ENCODE measurements around the gene KAZN. TPM values are rescaled to one million over a fixed set of nuclear protein-coding genes. Genes with fewer than 3 reads are reported as not detected.
A peak's percentile ranks its signal among the peaks of the same experiment; 100 is the strongest.

KAZN gene
- polyA plus RNA-seq, 2 donors, result 29.3 to 32.0 TPM

- 57 to 62% methylated on average over 4 of the region's 4 CpGs for WGBS, 2 donors
- Histone ChIP-seq H3K27ac (ENCODE audit: low read depth in 2 of 2, low read length in 1 of 2) (no peak overlapping the region), H3K36me3 (ENCODE audit: control insufficient read depth in 2 of 2, insufficient read depth in 2 of 2, low read length in 1 of 2) (no peaks in the 10 kb centered on the region), H3K9me3 (ENCODE audit: control insufficient read depth in 2 of 2, insufficient read depth in 1 of 2, low read depth in 1 of 2, low read length in 1 of 2) (no peaks in the 10 kb centered on the region), H3K4me1 (ENCODE audit: control insufficient read depth in 2 of 2, insufficient read depth in 2 of 2, low read length in 1 of 2) (peaks cover 0 to 3% of the 10 kb centered on the region in 2 donors), H3K4me3 (ENCODE audit: low read depth in 1 of 2, low read length in 2 of 2) (no peak overlapping the region), H3K27me3 (ENCODE audit: control insufficient read depth in 1 of 2, insufficient read depth in 2 of 2, low read length in 2 of 2) (no peaks in the 10 kb centered on the region)
Measured at GRCh38 chr1:15146971-15147376, 548.5 kb downstream of the KAZN start.

GRCh38 chr1:15148004-15148403, 549.5 kb downstream of the KAZN start:
- Histone ChIP-seq H3K9me3 (ENCODE audit: control insufficient read depth in 2 of 2, insufficient read depth in 1 of 2, low read depth in 1 of 2, low read length in 1 of 2) (no peaks in the 10 kb centered on the region), H3K4me1 (ENCODE audit: control insufficient read depth in 2 of 2, insufficient read depth in 2 of 2, low read length in 1 of 2) (peaks cover 0 to 3% of the 10 kb centered on the region in 2 donors), H3K4me3 (ENCODE audit: low read depth in 1 of 2, low read length in 2 of 2) (no peak overlapping the region), H3K27ac (ENCODE audit: low read depth in 2 of 2, low read length in 1 of 2) (peak overlapping the region in 1 of 2 donors; percentile 61), H3K27me3 (ENCODE audit: control insufficient read depth in 1 of 2, insufficient read depth in 2 of 2, low read length in 2 of 2) (no peaks in the 10 kb centered on the region), H3K36me3 (ENCODE audit: control insufficient read depth in 2 of 2, insufficient read depth in 2 of 2, low read length in 1 of 2) (no peaks in the 10 kb centered on the region)
- 81 to 84% methylated on average over 6 of the region's 6 CpGs for WGBS, 2 donors

- H3K9me3 ChIP-seq (ENCODE audit: control insufficient read depth in 2 of 2, insufficient read depth in 1 of 2, low read depth in 1 of 2, low read length in 1 of 2), result no peaks in the 10 kb centered on the region
- H3K27me3 ChIP-seq (ENCODE audit: control insufficient read depth in 1 of 2, insufficient read depth in 2 of 2, low read length in 2 of 2), result no peaks in the 10 kb centered on the region
- 75 to 78% methylated on average over 9 of the region's 9 CpGs for WGBS, 2 donors
- peaks cover 0 to 3% of the 10 kb centered on the region in 2 donors for H3K4me1 ChIP-seq (ENCODE audit: control insufficient read depth in 2 of 2, insufficient read depth in 2 of 2, low read length in 1 of 2)
- H3K27ac ChIP-seq (ENCODE audit: low read depth in 2 of 2, low read length in 1 of 2), result peak overlapping the region in 1 of 2 donors; percentile 76
- no peaks in the 10 kb centered on the region for H3K36me3 ChIP-seq (ENCODE audit: control insufficient read depth in 2 of 2, insufficient read depth in 2 of 2, low read length in 1 of 2)
- H3K4me3 ChIP-seq (ENCODE audit: low read depth in 1 of 2, low read length in 2 of 2), result no peak overlapping the region
Measured at GRCh38 chr1:15148475-15148874, 550.0 kb downstream of the KAZN start.

GRCh38 chr1:15148941-15149340, 550.5 kb downstream of the KAZN start:
- Histone ChIP-seq H3K27ac (ENCODE audit: low read depth in 2 of 2, low read length in 1 of 2) (peak overlapping the region in 1 of 2 donors; percentile 76), H3K36me3 (ENCODE audit: control insufficient read depth in 2 of 2, insufficient read depth in 2 of 2, low read length in 1 of 2) (no peaks in the 10 kb centered on the region), H3K4me3 (ENCODE audit: low read depth in 1 of 2, low read length in 2 of 2) (no peak overlapping the region), H3K27me3 (ENCODE audit: control insufficient read depth in 1 of 2, insufficient read depth in 2 of 2, low read length in 2 of 2) (no peaks in the 10 kb centered on the region), H3K9me3 (ENCODE audit: control insufficient read depth in 2 of 2, insufficient read depth in 1 of 2, low read depth in 1 of 2, low read length in 1 of 2) (no peaks in the 10 kb centered on the region), H3K4me1 (ENCODE audit: control insufficient read depth in 2 of 2, insufficient read depth in 2 of 2, low read length in 1 of 2) (peaks cover 0 to 3% of the 10 kb centered on the region in 2 donors)
- WGBS, 2 donors, result 0% methylated on average over 1 of the region's 1 CpG

- 93% methylated on average over 3 of the region's 3 CpGs for WGBS, 2 donors
- Histone ChIP-seq H3K36me3 (ENCODE audit: control insufficient read depth in 2 of 2, insufficient read depth in 2 of 2, low read length in 1 of 2) (no peaks in the 10 kb centered on the region), H3K27me3 (ENCODE audit: control insufficient read depth in 1 of 2, insufficient read depth in 2 of 2, low read length in 2 of 2) (no peaks in the 10 kb centered on the region), H3K4me1 (ENCODE audit: control insufficient read depth in 2 of 2, insufficient read depth in 2 of 2, low read length in 1 of 2) (peaks cover 0 to 6% of the 10 kb centered on the region in 2 donors), H3K27ac (ENCODE audit: low read depth in 2 of 2, low read length in 1 of 2) (no peak overlapping the region), H3K4me3 (ENCODE audit: low read depth in 1 of 2, low read length in 2 of 2) (no peak overlapping the region), H3K9me3 (ENCODE audit: control insufficient read depth in 2 of 2, insufficient read depth in 1 of 2, low read depth in 1 of 2, low read length in 1 of 2) (no peaks in the 10 kb centered on the region)
Measured at GRCh38 chr1:15150376-15150775, 551.9 kb downstream of the KAZN start.

GRCh38 chr1:15151377-15151806, 552.9 kb downstream of the KAZN start:
- 43 to 55% methylated on average over 5 of the region's 5 CpGs for WGBS, 2 donors
- H3K4me1 ChIP-seq (ENCODE audit: control insufficient read depth in 2 of 2, insufficient read depth in 2 of 2, low read length in 1 of 2), result peaks cover 0 to 6% of the 10 kb centered on the region in 2 donors

GRCh38 chr1:15151871-15152270, 553.4 kb downstream of the KAZN start:
- peaks cover 0 to 5% of the 10 kb centered on the region in 2 donors for H3K4me1 ChIP-seq (ENCODE audit: control insufficient read depth in 2 of 2, insufficient read depth in 2 of 2, low read length in 1 of 2)
- 41 to 54% methylated on average over 3 of the region's 3 CpGs for WGBS, 2 donors
- peak overlapping the region; percentile 93 to 99 for H3K27ac ChIP-seq (ENCODE audit: low read depth in 2 of 2, low read length in 1 of 2)
- no peaks in the 10 kb centered on the region for H3K27me3 ChIP-seq (ENCODE audit: control insufficient read depth in 1 of 2, insufficient read depth in 2 of 2, low read length in 2 of 2)
- H3K4me3 ChIP-seq (ENCODE audit: low read depth in 1 of 2, low read length in 2 of 2), result peak overlapping the region in 1 of 2 donors; percentile 66
- no peaks in the 10 kb centered on the region for H3K36me3 ChIP-seq (ENCODE audit: control insufficient read depth in 2 of 2, insufficient read depth in 2 of 2, low read length in 1 of 2)
- H3K9me3 ChIP-seq (ENCODE audit: control insufficient read depth in 2 of 2, insufficient read depth in 1 of 2, low read depth in 1 of 2, low read length in 1 of 2), result no peaks in the 10 kb centered on the region

More at GRCh38 chr1:15151377-15151806, 552.9 kb downstream of the KAZN start:
- Histone ChIP-seq H3K36me3 (ENCODE audit: control insufficient read depth in 2 of 2, insufficient read depth in 2 of 2, low read length in 1 of 2) (no peaks in the 10 kb centered on the region), H3K27me3 (ENCODE audit: control insufficient read depth in 1 of 2, insufficient read depth in 2 of 2, low read length in 2 of 2) (no peaks in the 10 kb centered on the region), H3K9me3 (ENCODE audit: control insufficient read depth in 2 of 2, insufficient read depth in 1 of 2, low read depth in 1 of 2, low read length in 1 of 2) (no peaks in the 10 kb centered on the region), H3K4me3 (ENCODE audit: low read depth in 1 of 2, low read length in 2 of 2) (no peak overlapping the region), H3K27ac (ENCODE audit: low read depth in 2 of 2, low read length in 1 of 2) (peak overlapping the region in 1 of 2 donors; percentile 93)

- Histone ChIP-seq H3K27me3 (ENCODE audit: control insufficient read depth in 1 of 2, insufficient read depth in 2 of 2, low read length in 2 of 2) (no peaks in the 10 kb centered on the region), H3K36me3 (ENCODE audit: control insufficient read depth in 2 of 2, insufficient read depth in 2 of 2, low read length in 1 of 2) (no peaks in the 10 kb centered on the region), H3K27ac (ENCODE audit: low read depth in 2 of 2, low read length in 1 of 2) (peak overlapping the region; percentile 93 to 99), H3K4me3 (ENCODE audit: low read depth in 1 of 2, low read length in 2 of 2) (peak overlapping the region; percentile 66 to 75), H3K9me3 (ENCODE audit: control insufficient read depth in 2 of 2, insufficient read depth in 1 of 2, low read depth in 1 of 2, low read length in 1 of 2) (no peaks in the 10 kb centered on the region), H3K4me1 (ENCODE audit: control insufficient read depth in 2 of 2, insufficient read depth in 2 of 2, low read length in 1 of 2) (peaks cover 0 to 3% of the 10 kb centered on the region in 2 donors)
- 1% methylated on average over 61 of the region's 61 CpGs for WGBS, 2 donors
Measured at GRCh38 chr1:15152318-15153183, 554.1 kb downstream of the KAZN start.

- 1% methylated on average over 46 to 56 of the region's 56 CpGs for WGBS, 2 donors
- H3K27me3 ChIP-seq (ENCODE audit: control insufficient read depth in 1 of 2, insufficient read depth in 2 of 2, low read length in 2 of 2), result no peaks in the 10 kb centered on the region
- no peaks in the 10 kb centered on the region for H3K9me3 ChIP-seq (ENCODE audit: control insufficient read depth in 2 of 2, insufficient read depth in 1 of 2, low read depth in 1 of 2, low read length in 1 of 2)
- peak within 1 kb of the TSS; percentile 93 to 99 for H3K27ac ChIP-seq (ENCODE audit: low read depth in 2 of 2, low read length in 1 of 2)
- no peaks in the 10 kb centered on the region for H3K36me3 ChIP-seq (ENCODE audit: control insufficient read depth in 2 of 2, insufficient read depth in 2 of 2, low read length in 1 of 2)
- peak within 1 kb of the TSS; percentile 66 to 75 for H3K4me3 ChIP-seq (ENCODE audit: low read depth in 1 of 2, low read length in 2 of 2)
- peaks cover 0 to 3% of the 10 kb centered on the region in 2 donors for H3K4me1 ChIP-seq (ENCODE audit: control insufficient read depth in 2 of 2, insufficient read depth in 2 of 2, low read length in 1 of 2)
Measured at GRCh38 chr1:15153184-15153841, 554.8 kb downstream of the KAZN start, which contains the start of gene TMEM51. Gene TMEM51 (plus strand): TSS chr1:15153747. CDS start chr1:15215088, 61,341 bp downstream.
